ENCODE data around the gene IRF2BP2.

Gene IRF2BP2

GRCh38 chr1:234610061-234610665, at the start of gene IRF2BP2:
Gene IRF2BP2 (minus strand): TSS chr1:234610178. CDS start chr1:234609494, 684 bp downstream.
- peaks cover 37% of the 10 kb centered on the region for H3K36me3 ChIP-seq (replicated peaks)
- peak within 1 kb of the TSS; percentile 93 for H3K4me3 ChIP-seq (ENCODE audit: low read depth, low read length)
- in situ Hi-C loops (cut with HindIII; ENCODE audit: low pct_ligation_motif_present, low sequenced_read_pairs), result loop anchor here (25.0 kb wide), 1 partner anchor 352 kb away; no protein-coding TSS in a partner anchor
- H3K27me3 ChIP-seq (replicated peaks), result no peaks in the 10 kb centered on the region
- H3K27ac ChIP-seq, result peak within 1 kb of the TSS; percentile 98
- no peak for TF ChIP-seq CTCF (IDR thresholded peaks at IDR 0.05; ENCODE audit: low read depth, low read length, missing control alignments)
- peak; percentile 77 for DNase-seq

- DNase-seq, result peak; percentile 81
- H3K4me3 ChIP-seq (ENCODE audit: low read depth, low read length), result no peak overlapping the region
- in situ Hi-C loops (cut with HindIII; ENCODE audit: low pct_ligation_motif_present, low sequenced_read_pairs), result no loop called here
- no peaks in the 10 kb centered on the region for H3K27me3 ChIP-seq (replicated peaks)
- TF ChIP-seq CTCF (IDR thresholded peaks at IDR 0.05; ENCODE audit: low read depth, low read length, missing control alignments), result no peak
- no peaks in the 10 kb centered on the region for H3K36me3 ChIP-seq (replicated peaks)
- H3K27ac ChIP-seq, result peak overlapping the region; percentile 68
These were observed 49.6 kb upstream of the IRF2BP2 start for GRCh38 chr1:234659538-234659937.

- DNase-seq, result peak; percentile 21
- in situ Hi-C loops (cut with HindIII; ENCODE audit: low pct_ligation_motif_present, low sequenced_read_pairs), result no loop called here
- Histone ChIP-seq H3K27ac (peak overlapping the region; percentile 96), H3K27me3 (replicated peaks) (no peaks in the 10 kb centered on the region), H3K36me3 (replicated peaks) (no peaks in the 10 kb centered on the region), H3K4me3 (ENCODE audit: low read depth, low read length) (no peak overlapping the region)
- no peak for TF ChIP-seq CTCF (IDR thresholded peaks at IDR 0.05; ENCODE audit: low read depth, low read length, missing control alignments)
These were observed 48.2 kb upstream of the IRF2BP2 start for GRCh38 chr1:234658138-234658537.

- Histone ChIP-seq H3K36me3 (replicated peaks) (no peaks in the 10 kb centered on the region), H3K4me3 (ENCODE audit: low read depth, low read length) (peak overlapping the region; percentile 44), H3K27me3 (replicated peaks) (no peaks in the 10 kb centered on the region), H3K27ac (peak overlapping the region; percentile 96)
- TF ChIP-seq CTCF (IDR thresholded peaks at IDR 0.05; ENCODE audit: low read depth, low read length, missing control alignments), result peak; percentile 17
- in situ Hi-C loops (cut with HindIII; ENCODE audit: low pct_ligation_motif_present, low sequenced_read_pairs), result no loop called here
- DNase-seq, result peak; percentile 99
These were observed 47.1 kb upstream of the IRF2BP2 start for GRCh38 chr1:234656944-234657654.

- H3K36me3 ChIP-seq (replicated peaks), result no peaks in the 10 kb centered on the region
- in situ Hi-C loops (cut with HindIII; ENCODE audit: low pct_ligation_motif_present, low sequenced_read_pairs), result no loop called here
- peak overlapping the region; percentile 44 for H3K4me3 ChIP-seq (ENCODE audit: low read depth, low read length)
- H3K27me3 ChIP-seq (replicated peaks), result no peaks in the 10 kb centered on the region
- TF ChIP-seq CTCF (IDR thresholded peaks at IDR 0.05; ENCODE audit: low read depth, low read length, missing control alignments), result no peak
- peak overlapping the region; percentile 96 for H3K27ac ChIP-seq
- DNase-seq, result no peak
These were observed 46.3 kb upstream of the IRF2BP2 start for GRCh38 chr1:234656070-234656895.

Data from brain microvascular endothelial cell (primary cell).